Measurements from ENCODE around the gene HSF4.

DNA sequence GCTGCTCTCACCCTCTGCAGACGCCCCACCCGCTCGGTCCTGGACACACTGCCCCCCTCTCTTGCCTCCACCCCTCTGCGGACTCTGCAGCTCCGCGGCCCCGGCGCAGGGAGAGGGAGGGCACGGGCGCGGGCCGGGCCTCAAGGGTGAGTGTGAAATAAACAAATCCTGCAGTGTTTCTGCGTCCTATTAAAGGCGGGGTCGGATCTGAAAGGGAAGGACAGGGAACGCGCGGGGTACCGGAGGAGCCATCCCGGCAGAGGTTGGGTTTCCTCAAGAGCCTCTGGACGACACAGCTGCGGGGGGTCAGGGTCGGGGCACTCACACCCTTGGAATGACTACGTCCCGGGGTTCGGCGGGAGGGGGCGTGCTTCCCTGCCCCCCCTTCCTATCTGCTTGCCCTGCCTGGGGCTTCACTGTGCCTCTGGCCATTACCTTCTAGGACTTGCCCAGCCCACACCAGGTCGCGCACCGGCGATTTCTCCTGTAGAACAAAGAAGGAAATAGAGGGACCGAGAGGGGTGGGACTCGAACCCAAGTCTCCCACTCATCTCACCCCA lies 466 bp upstream of the HSF4 start:
- TF ChIP-seq CTCF (IDR thresholded peaks at IDR 0.05 in 4 of 5, conservative IDR thresholded peaks at IDR 0.05 in 1 of 5) (no peak), POLR2A (IDR thresholded peaks at IDR 0.05) (no peak)

Measured in gastrocnemius medialis (tissue), 4 donors.